Thoracic aorta (tissue), 2 donors: Measurements from ENCODE around the gene ATP2B1. TPM values are rescaled to one million over a fixed set of nuclear protein-coding genes. Genes with fewer than 3 reads are reported as not detected.

Source experiments
- ATAC-seq: fragments of 150-250 bp; one replicate; pipeline ENCODE4 v1.8.0; 2017; ENCODE audit warnings: low read depth; ENCODE audit not compliant: insufficient number of reproducible peaks, low FRiP score
- DNase-seq: peaks from one replicate; pipeline ENCODE4 v3.0.0-alpha.2; 2020; ENCODE audit warnings: low spot score
- H3K27ac ChIP-seq, 2 donors: fragments of 200-600 bp; sonication (generic); 1 replicate in 1 of 2; 2 replicates in 1 of 2; pipeline ENCODE4 v1.5.1; 2016; ENCODE audit warnings: mild to moderate bottlenecking in 2 of 2, moderate library complexity in 2 of 2
- H3K27me3 ChIP-seq: fragments of 200-600 bp; sonication (generic); replicated peaks from 2 replicates; pipeline ENCODE4 v1.6.0; 2016; ENCODE audit warnings: mild to moderate bottlenecking; ENCODE audit not compliant: insufficient read depth
- H3K36me3 ChIP-seq: fragments of 200-600 bp; sonication (generic); one replicate; pipeline ENCODE4 v1.5.1; 2016
- H3K4me1 ChIP-seq, 2 donors: fragments of 200-600 bp; sonication (generic); 1 replicate in 1 of 2; 2 replicates in 1 of 2; pipeline versions ENCODE4 v1.5.1 to v1.6.0; 2016; ENCODE audit warnings: low read depth in 2 of 2, mild to moderate bottlenecking in 1 of 2; ENCODE audit not compliant: control insufficient read depth in 1 of 2
- H3K4me3 ChIP-seq: fragments of 200-600 bp; sonication (generic); 2 replicates; pipeline ENCODE4 v1.5.1; 2016; ENCODE audit warnings: mild to moderate bottlenecking
- H3K9me3 ChIP-seq: fragments of 200-600 bp; sonication (generic); 2 replicates; pipeline ENCODE4 v1.5.1; 2016
- CTCF ChIP-seq: fragments of 200-600 bp; sonication (generic); IDR thresholded peaks from one replicate; pipeline ENCODE4 v1.5.1; 2019; ENCODE audit warnings: antibody characterized with exemption
- total RNA-seq, 2 donors: library from RNA; depleted of rRNA; stranded (reverse); fragments of >200 nt; gene quantifications; one replicate each; pipeline versions ENCODE4 v1.1.0 to v1.2.3, GENCODE V29; 2016

The ATP2B1 gene
- total RNA-seq, 2 donors from 2014 or later, result 17.7 to 21.2 TPM

GRCh38 chr12:89740943-89741342 is 32.3 kb upstream of the ATP2B1 start:
- ATAC-seq (no peak), DNase-seq (no peak)
- no peaks in the 10 kb centered on the region for H3K4me1 ChIP-seq
- H3K4me3 ChIP-seq, result no peak overlapping the region
- no peak overlapping the region for H3K27ac ChIP-seq
- no peak for TF ChIP-seq CTCF
- H3K27me3 ChIP-seq, result no peaks in the 10 kb centered on the region
- H3K9me3 ChIP-seq, result peaks cover 12% of the 10 kb centered on the region
- no peaks in the 10 kb centered on the region for H3K36me3 ChIP-seq

- Histone ChIP-seq H3K27ac (no peak overlapping the region), H3K9me3 (peaks cover 12% of the 10 kb centered on the region), H3K4me3 (no peak overlapping the region), H3K36me3 (no peaks in the 10 kb centered on the region), H3K27me3 (no peaks in the 10 kb centered on the region), H3K4me1 (no peaks in the 10 kb centered on the region)
- DNase-seq (no peak), ATAC-seq (no peak)
- no peak for TF ChIP-seq CTCF
Measured at GRCh38 chr12:89736995-89737394, 28.4 kb upstream of the ATP2B1 start.

- H3K27me3 ChIP-seq, result no peaks in the 10 kb centered on the region
- no peak for TF ChIP-seq CTCF
- no peak for ATAC-seq
- no peak overlapping the region for H3K27ac ChIP-seq
- DNase-seq, result no peak
- no peaks in the 10 kb centered on the region for H3K9me3 ChIP-seq
- H3K4me3 ChIP-seq, result no peak overlapping the region
- H3K4me1 ChIP-seq, result no peaks in the 10 kb centered on the region
- no peaks in the 10 kb centered on the region for H3K36me3 ChIP-seq
Measured at GRCh38 chr12:89733579-89734201, 25.1 kb upstream of the ATP2B1 start.

GRCh38 chr12:89732522-89732921 is 23.9 kb upstream of the ATP2B1 start:
- H3K36me3 ChIP-seq, result no peaks in the 10 kb centered on the region
- no peak for TF ChIP-seq CTCF
- H3K27me3 ChIP-seq, result no peaks in the 10 kb centered on the region
- no peak overlapping the region for H3K4me3 ChIP-seq
- DNase-seq, result no peak
- no peak overlapping the region for H3K27ac ChIP-seq
- H3K9me3 ChIP-seq, result no peaks in the 10 kb centered on the region
- no peak for ATAC-seq
- no peaks in the 10 kb centered on the region for H3K4me1 ChIP-seq

GRCh38 chr12:89731614-89732013 is 23.0 kb upstream of the ATP2B1 start:
- no peak overlapping the region for H3K27ac ChIP-seq
- H3K36me3 ChIP-seq, result no peaks in the 10 kb centered on the region
- no peaks in the 10 kb centered on the region for H3K4me1 ChIP-seq
- no peak for TF ChIP-seq CTCF
- no peak overlapping the region for H3K4me3 ChIP-seq
- ATAC-seq (no peak), DNase-seq (no peak)
- no peaks in the 10 kb centered on the region for H3K27me3 ChIP-seq
- no peaks in the 10 kb centered on the region for H3K9me3 ChIP-seq
